ENCODE data around the gene MS4A8. TPM values are rescaled to one million over a fixed set of nuclear protein-coding genes. Genes with fewer than 3 reads are reported as not detected.

Gene MS4A8
- polyA plus RNA-seq, 10 donors = 4.0 to 12.7 (median 6.0) TPM

DNA sequence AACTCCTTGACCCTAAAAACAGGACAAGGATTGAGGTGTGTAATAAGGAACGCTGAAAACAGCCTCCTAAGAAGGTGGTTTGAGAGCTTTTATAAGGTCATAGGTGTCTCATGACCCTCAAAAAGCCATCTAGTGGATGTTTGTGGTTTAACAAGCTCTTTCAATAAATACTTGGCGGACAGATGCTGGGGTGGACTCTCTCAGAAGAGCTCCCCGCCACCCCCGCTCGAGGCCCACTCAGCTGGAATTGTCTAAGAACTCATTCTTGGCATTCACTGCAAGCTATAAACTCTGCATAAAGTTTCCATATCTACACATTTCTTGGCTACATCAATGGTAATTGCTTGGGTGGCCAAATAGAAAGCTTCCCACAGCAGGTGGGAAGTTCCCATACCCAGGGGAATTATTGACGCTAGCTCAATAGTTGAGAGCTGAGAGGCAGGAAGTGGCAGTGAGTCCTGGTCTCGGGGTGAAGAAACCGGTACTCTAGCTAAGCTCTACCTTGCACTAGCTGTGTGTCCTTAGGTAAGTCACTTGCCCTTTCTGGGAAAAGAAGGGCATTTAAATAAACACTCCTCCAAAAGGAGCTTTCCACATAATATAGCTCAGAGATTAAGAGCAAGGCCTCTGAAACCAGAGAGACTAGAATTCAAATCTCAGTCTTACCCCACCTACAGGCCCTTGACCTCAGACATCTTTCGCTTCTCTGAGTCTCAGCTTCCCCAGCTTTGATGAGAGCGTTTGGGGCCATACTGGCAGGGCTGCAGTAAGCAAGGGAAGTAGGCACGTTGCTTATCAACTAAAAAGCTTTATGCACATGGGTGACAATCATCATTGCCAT lies 63.7 kb downstream of the MS4A8 start:
- peak; percentile 24 to 82 (median 47) for DNase-seq

DNA sequence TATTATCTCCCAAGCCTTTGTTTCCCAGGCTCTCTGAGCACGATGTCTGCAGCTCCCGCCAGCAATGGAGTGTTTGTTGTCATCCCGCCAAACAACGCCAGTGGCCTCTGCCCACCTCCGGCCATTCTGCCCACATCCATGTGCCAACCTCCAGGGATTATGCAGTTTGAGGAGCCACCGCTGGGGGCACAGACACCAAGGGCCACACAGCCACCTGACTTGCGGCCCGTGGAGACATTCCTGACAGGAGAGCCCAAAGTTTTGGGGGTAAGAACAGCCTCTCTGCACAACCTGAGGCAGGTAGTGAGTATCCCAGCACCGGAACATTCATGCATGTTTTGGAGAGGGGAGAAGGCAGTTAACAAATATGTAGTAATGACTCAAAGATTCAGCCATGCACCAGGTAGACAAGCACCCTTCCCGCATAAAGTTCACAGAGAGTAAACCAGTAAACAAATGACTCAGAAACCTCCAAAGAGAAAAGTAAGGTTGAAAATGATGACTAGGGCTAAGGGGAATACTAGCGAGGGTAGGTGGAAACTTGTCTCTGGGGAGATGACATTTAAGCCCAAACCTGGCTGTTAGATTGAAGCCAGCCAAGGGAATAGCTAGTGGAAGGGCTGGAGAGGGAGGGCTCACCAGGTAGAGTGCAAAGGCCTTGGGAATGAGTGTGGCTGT lies 64.4 kb downstream of the MS4A8 start:
- no peak for DNase-seq

DNA sequence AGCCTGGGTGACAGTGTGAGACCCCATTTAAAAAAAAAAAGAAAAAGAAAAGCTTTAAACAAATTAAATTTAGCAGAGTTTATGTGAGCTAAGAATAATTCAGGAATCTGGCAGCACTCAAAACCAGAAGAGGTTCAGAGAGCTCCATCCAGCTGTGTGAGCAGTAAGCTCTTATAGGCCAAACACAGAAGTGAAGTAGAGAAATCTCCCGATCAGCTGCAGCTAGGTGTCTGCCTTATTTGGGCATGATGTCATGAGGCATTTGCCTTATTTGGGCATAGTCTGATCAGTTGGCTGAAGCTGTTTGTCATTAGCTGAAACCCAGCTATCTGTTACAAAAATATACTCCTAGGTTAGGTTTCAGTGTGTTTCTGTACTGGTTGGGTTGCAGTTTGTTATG lies 65.5 kb downstream of the MS4A8 start:
- no peak for DNase-seq

DNA sequence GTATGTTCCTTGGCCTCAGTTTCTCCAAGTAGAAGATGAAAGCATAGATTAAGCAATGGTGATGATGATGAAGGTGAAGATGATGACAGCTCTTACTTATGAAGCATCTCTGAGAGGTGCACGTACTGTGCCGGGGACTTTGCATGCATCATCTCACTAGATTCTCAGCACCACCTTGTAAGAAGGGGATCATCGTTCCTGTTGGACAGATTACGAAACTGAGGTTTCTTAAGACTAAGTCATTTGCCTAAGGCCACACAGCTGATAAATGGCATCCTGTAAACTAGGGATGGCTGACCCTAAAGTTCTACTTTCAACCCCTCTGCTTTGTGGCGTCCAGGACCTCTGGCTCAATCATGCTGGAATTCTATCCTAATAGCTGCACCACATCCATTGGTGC lies 65.9 kb downstream of the MS4A8 start:
- DNase-seq = no peak

Other genes with a start within 250 kb of the MS4A8 start
- gene MS4A1, start 243.8 kb upstream of the MS4A8 start, polyA plus RNA-seq (ENCODE audit: insufficient read length in 10 of 10) = 1 to 10 TPM in 3 of 10 donors, under 1 TPM in 6, not detected in 1; 0.05 to 2.3 (median 0.88) TPM
- not detected for gene MS4A12, start 206.8 kb upstream of the MS4A8 start, polyA plus RNA-seq (ENCODE audit: insufficient read length in 10 of 10)
- gene MS4A13, start 184.2 kb upstream of the MS4A8 start, polyA plus RNA-seq (ENCODE audit: insufficient read length in 10 of 10) = not detected
- not detected for gene MS4A18, start 25.1 kb downstream of the MS4A8 start, polyA plus RNA-seq (ENCODE audit: insufficient read length in 10 of 10)
- under 1 TPM in 2 of 10 donors, not detected in 8; 0.09 to 0.20 TPM for gene MS4A15, start 57.3 kb downstream of the MS4A8 start, polyA plus RNA-seq (ENCODE audit: insufficient read length in 10 of 10)
- gene MS4A10, start 85.7 kb downstream of the MS4A8 start, polyA plus RNA-seq (ENCODE audit: insufficient read length in 10 of 10) = under 1 TPM in 1 of 10 donors, not detected in 9; 0.07 TPM
- gene CCDC86, start 142.5 kb downstream of the MS4A8 start, polyA plus RNA-seq (ENCODE audit: insufficient read length in 10 of 10) = 10 to 100 TPM; 14.0 to 22.8 (median 18.4) TPM
- gene PTGDR2, start 156.3 kb downstream of the MS4A8 start, polyA plus RNA-seq (ENCODE audit: insufficient read length in 10 of 10) = 1 to 10 TPM in 8 of 10 donors, under 1 TPM in 2; 0.63 to 2.1 (median 1.2) TPM
- under 1 TPM in 4 of 10 donors, not detected in 6; 0.10 to 0.49 (median 0.30) TPM for gene ZP1, start 167.9 kb downstream of the MS4A8 start, polyA plus RNA-seq (ENCODE audit: insufficient read length in 10 of 10)
- 10 to 100 TPM; 53.2 to 96.9 (median 63.3) TPM for gene PRPF19, start 207.0 kb downstream of the MS4A8 start, polyA plus RNA-seq (ENCODE audit: insufficient read length in 10 of 10)
- gene TMEM109, start 214.5 kb downstream of the MS4A8 start, polyA plus RNA-seq (ENCODE audit: insufficient read length in 10 of 10) = 100 to 1,000 TPM in 2 of 10 donors, 10 to 100 TPM in 8; 73.9 to 109 (median 94.8) TPM
- gene TMEM132A, start 224.8 kb downstream of the MS4A8 start, polyA plus RNA-seq (ENCODE audit: insufficient read length in 10 of 10) = 10 to 100 TPM; 28.4 to 46.5 (median 36.6) TPM

Measured in muscle of back (tissue), 11 donors.